CD14-positive monocyte (primary cell): Measurements from ENCODE around the gene SEZ6L. TPM values are rescaled to one million over a fixed set of nuclear protein-coding genes. Genes with fewer than 3 reads are reported as not detected.

ENCODE experiments used
- DNase-seq, 3 donors: peaks; one replicate each; pipeline ENCODE4 v3.0.0-alpha.2; 2011 to 2022
- H2AFZ ChIP-seq: 2 replicates; pipeline ENCODE4 v1.6.0; 2012; ENCODE audit warnings: mild to moderate bottlenecking, low read depth, low read length, inconsistent platforms; ENCODE audit not compliant: insufficient read depth, poor library complexity, severe bottlenecking
- H3K27ac ChIP-seq, 2 donors: 1 replicate in 1 of 2; 2 replicates in 1 of 2; pipeline ENCODE4 v1.5.1; 2012 to 2013; ENCODE audit warnings: low read length in 2 of 2, control low read depth in 1 of 2, inconsistent platforms in 1 of 2, low read depth in 1 of 2, mild to moderate bottlenecking in 1 of 2
- H3K27me3 ChIP-seq, 2 donors: one replicate each; pipeline versions ENCODE4 v1.6.0 to v1.6.1; 2011 to 2013; ENCODE audit warnings: low read length in 2 of 2; ENCODE audit not compliant: control insufficient read depth in 2 of 2, insufficient read depth in 2 of 2
- H3K36me3 ChIP-seq, 2 donors: replicated peaks in 1 of 2; 1 replicate in 1 of 2; 2 replicates in 1 of 2; pipeline versions ENCODE4 v1.5.1 to v1.6.1; 2012 to 2013; ENCODE audit warnings: low read length in 2 of 2, control low read depth in 1 of 2, inconsistent platforms in 1 of 2, mild to moderate bottlenecking in 1 of 2; ENCODE audit not compliant: insufficient read depth in 2 of 2, control insufficient read depth in 1 of 2
- H3K4me1 ChIP-seq, 2 donors: 1 replicate in 1 of 2; 2 replicates in 1 of 2; pipeline versions ENCODE4 v1.5.1 to v1.6.1; 2012 to 2013; ENCODE audit warnings: low read length in 2 of 2, control low read depth in 1 of 2, inconsistent platforms in 1 of 2, mild to moderate bottlenecking in 1 of 2, moderate library complexity in 1 of 2; ENCODE audit not compliant: insufficient read depth in 2 of 2, control insufficient read depth in 1 of 2
- H3K4me2 ChIP-seq: replicated peaks from 2 replicates; pipeline ENCODE3; 2012; ENCODE audit warnings: low read length, moderate library complexity, mild to moderate bottlenecking; ENCODE audit not compliant: poor library complexity, severe bottlenecking; ENCODE audit errors: extremely low read depth
- H3K4me3 ChIP-seq, 3 experiments: fragments of 200-600 bp in 1 of 3; sonication (generic) in 1 of 3; replicated peaks in 1 of 3; 1 replicate in 2 of 3; 2 replicates in 1 of 3; pipeline ENCODE4 v1.5.1; 2011 to 2013; ENCODE audit warnings: low read length in 3 of 3, mild to moderate bottlenecking in 3 of 3, control low read depth in 2 of 3, low read depth in 2 of 3, inconsistent platforms in 1 of 3, moderate library complexity in 1 of 3
- H3K79me2 ChIP-seq: 2 replicates; pipeline ENCODE4 v1.6.0; 2012; ENCODE audit warnings: mild to moderate bottlenecking, control low read depth, inconsistent platforms, low read length, moderate library complexity; ENCODE audit not compliant: insufficient read depth
- H3K9ac ChIP-seq: 2 replicates; pipeline ENCODE4 v1.6.0; 2017; ENCODE audit warnings: low read length, mild to moderate bottlenecking; ENCODE audit not compliant: insufficient read depth, poor library complexity, severe bottlenecking
- H3K9me3 ChIP-seq, 2 donors: replicated peaks in 1 of 2; 1 replicate in 1 of 2; 2 replicates in 1 of 2; pipeline versions ENCODE4 v1.5.1 to v1.6.1; 2012 to 2013; ENCODE audit warnings: low read length in 2 of 2, control low read depth in 1 of 2; ENCODE audit not compliant: control insufficient read depth in 1 of 2, insufficient read depth in 1 of 2
- H4K20me1 ChIP-seq: 2 replicates; pipeline ENCODE4 v1.6.0; 2012; ENCODE audit warnings: mild to moderate bottlenecking, low read length, control low read depth, moderate library complexity; ENCODE audit not compliant: insufficient read depth
- H3K27ac Mint-ChIP-seq, 7 donors: one replicate each; pipeline ENCODE4 v1.8.0; 2020; ENCODE audit warnings: mild to moderate bottlenecking in 7 of 7, mixed read lengths in 7 of 7, moderate library complexity in 6 of 7, inconsistent platforms in 2 of 7
- H3K27me3 Mint-ChIP-seq, 3 donors: one replicate each; pipeline ENCODE4 v1.8.0; 2021 to 2022; ENCODE audit warnings: low read depth in 3 of 3, mild to moderate bottlenecking in 3 of 3, mixed read lengths in 3 of 3, moderate library complexity in 3 of 3, inconsistent platforms in 1 of 3
- H3K36me3 Mint-ChIP-seq, 2 donors: one replicate each; pipeline ENCODE4 v1.8.0; 2020; ENCODE audit warnings: mixed read lengths in 2 of 2, inconsistent platforms in 1 of 2, mild to moderate bottlenecking in 1 of 2
- H3K4me1 Mint-ChIP-seq: one replicate; pipeline ENCODE4 v1.8.0; 2020; ENCODE audit warnings: mild to moderate bottlenecking, mixed read lengths
- H3K4me3 Mint-ChIP-seq, 2 donors: one replicate each; pipeline ENCODE4 v1.8.0; 2020; ENCODE audit warnings: mild to moderate bottlenecking in 2 of 2, mixed read lengths in 2 of 2, moderate library complexity in 1 of 2
- H3K9me3 Mint-ChIP-seq, 7 donors: one replicate each; pipeline ENCODE4 v1.8.0; 2020 to 2022; ENCODE audit warnings: mixed read lengths in 7 of 7, mild to moderate bottlenecking in 6 of 7, moderate library complexity in 6 of 7, inconsistent platforms in 2 of 7
- WGBS: methylation state at CpG from one replicate; pipeline ENCODE4 v1.1.5; 2013; ENCODE audit warnings: missing lambda C conversion rate; ENCODE audit not compliant: insufficient coverage; 5-methylcytosine and 5-hydroxymethylcytosine counted together
- intact Hi-C, 2 donors: fragments of 100-400 bp; cut with micrococcal nuclease; formaldehyde crosslinking; loops; one replicate each; pipeline versions ENCODE4 v1.15.0 to v1.15.1; 2023
- polyA plus RNA-seq, 3 donors: library from polyadenylated mRNA; depleted of rRNA in 1 of 3; unstranded in 2 of 3; stranded (reverse) in 1 of 3; fragments of 300-500 nt in 2 of 3; fragments of >200 nt in 1 of 3; fragmentation: Illumina TruSeq in 2 of 3; gene quantifications; 1 replicate in 2 of 3; 2 replicates in 1 of 3; pipeline ENCODE4 v1.2.3, GENCODE V29; 2012 to 2021
- TF ChIP-seq, protein P1 (sequence below): fragments of 200-600 bp; IDR thresholded peaks from one replicate; pipeline ENCODE4 v1.8.0; 2022; ENCODE audit warnings: antibody characterized with exemption, mild to moderate bottlenecking

The SEZ6L gene
- polyA plus RNA-seq, 3 donors = 0.43 to 2.8 (median 0.71) TPM

DNA sequence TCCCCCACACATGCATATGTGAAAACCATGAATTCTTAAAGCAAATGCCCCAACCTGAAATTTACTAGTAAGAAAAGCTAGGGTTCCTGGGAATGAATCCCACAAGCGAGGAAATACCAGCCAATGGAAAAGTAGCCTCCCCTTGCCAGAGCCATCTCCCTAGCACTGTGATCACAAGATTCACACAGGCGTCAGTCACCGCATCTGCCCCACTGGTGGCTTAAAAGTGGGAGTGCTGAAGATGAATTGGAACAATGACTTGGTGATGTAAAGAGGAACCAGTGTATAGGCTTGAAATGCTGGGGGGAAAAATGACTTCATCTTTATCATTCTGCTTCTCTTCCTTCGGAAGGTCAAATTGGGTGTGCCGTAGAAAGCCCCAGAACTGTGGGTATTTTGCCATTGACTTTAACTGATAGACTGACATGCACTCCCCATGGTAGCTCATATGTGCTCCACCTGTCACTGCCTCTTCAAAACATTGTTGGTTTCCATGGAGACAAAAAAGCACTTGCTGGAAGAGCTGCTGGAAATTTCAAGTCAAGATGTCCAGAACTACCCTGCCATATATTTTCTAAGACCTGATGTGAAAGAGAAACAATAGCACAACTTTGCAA, 240.6 kb downstream of the SEZ6L start:
- Histone ChIP-seq H3K79me2 (no peaks in the 10 kb centered on the region), H3K9ac (no peak overlapping the region), H3K4me3 (no peak overlapping the region), H3K9me3 (no peaks in the 10 kb centered on the region), H3K27me3 (peaks cover 4 to 5% of the 10 kb centered on the region in 2 donors), H3K4me1 (peaks cover 12 to 16% of the 10 kb centered on the region in 2 donors), H4K20me1 (no peaks in the 10 kb centered on the region), H3K36me3 (no peaks in the 10 kb centered on the region), H2AFZ (no peak overlapping the region), H3K4me2 (no peak overlapping the region), H3K27ac (no peak overlapping the region)
- Mint-ChIP-seq H3K4me3 (no peak overlapping the region), H3K4me1 (peaks cover 23% of the 10 kb centered on the region), H3K9me3 (peaks cover 0 to 2% (median 0%) of the 10 kb centered on the region in 7 donors), H3K36me3 (no peaks in the 10 kb centered on the region), H3K27me3 (peaks cover 0 to 11% (median 0%) of the 10 kb centered on the region in 3 donors), H3K27ac (peak overlapping the region in 2 of 7 donors; percentile 27 to 57)
- TF ChIP-seq, protein P1, sequence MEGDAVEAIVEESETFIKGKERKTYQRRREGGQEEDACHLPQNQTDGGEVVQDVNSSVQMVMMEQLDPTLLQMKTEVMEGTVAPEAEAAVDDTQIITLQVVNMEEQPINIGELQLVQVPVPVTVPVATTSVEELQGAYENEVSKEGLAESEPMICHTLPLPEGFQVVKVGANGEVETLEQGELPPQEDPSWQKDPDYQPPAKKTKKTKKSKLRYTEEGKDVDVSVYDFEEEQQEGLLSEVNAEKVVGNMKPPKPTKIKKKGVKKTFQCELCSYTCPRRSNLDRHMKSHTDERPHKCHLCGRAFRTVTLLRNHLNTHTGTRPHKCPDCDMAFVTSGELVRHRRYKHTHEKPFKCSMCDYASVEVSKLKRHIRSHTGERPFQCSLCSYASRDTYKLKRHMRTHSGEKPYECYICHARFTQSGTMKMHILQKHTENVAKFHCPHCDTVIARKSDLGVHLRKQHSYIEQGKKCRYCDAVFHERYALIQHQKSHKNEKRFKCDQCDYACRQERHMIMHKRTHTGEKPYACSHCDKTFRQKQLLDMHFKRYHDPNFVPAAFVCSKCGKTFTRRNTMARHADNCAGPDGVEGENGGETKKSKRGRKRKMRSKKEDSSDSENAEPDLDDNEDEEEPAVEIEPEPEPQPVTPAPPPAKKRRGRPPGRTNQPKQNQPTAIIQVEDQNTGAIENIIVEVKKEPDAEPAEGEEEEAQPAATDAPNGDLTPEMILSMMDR = no peak
- no CpG with 5 or more reads among the region's 5 CpGs for WGBS
- intact Hi-C loops = no loop called here
- peak in 2 of 3 donors; percentile 2 to 19 for DNase-seq

DNA sequence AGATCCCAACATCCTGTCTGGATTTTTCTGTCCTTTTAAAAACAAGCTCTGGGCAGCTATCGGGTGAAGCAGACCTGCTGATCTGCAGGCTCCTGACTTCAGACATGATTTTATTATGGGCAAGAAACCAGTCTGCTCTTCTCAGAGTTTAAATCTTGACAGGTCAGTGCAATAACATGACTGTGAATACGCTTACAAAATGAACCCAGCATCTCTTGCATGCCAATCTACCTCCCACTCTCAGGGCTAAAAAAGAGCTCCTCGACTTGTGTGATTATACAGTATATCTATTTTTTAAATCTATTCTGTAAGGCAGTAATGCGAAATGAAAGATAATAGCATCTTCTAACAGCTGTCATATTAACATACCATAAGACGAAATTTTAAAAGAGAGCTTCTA, 241.1 kb downstream of the SEZ6L start:
- H3K4me2 ChIP-seq = no peak overlapping the region
- peaks cover 0 to 11% (median 0%) of the 10 kb centered on the region in 3 donors for H3K27me3 Mint-ChIP-seq
- no peak for DNase-seq
- H3K79me2 ChIP-seq = no peaks in the 10 kb centered on the region
- no peaks in the 10 kb centered on the region for H3K36me3 Mint-ChIP-seq
- peaks cover 6 to 11% of the 10 kb centered on the region in 2 donors for H3K4me1 ChIP-seq
- no peak overlapping the region for H3K4me3 Mint-ChIP-seq
- TF ChIP-seq, protein P1 = no peak
- H3K9me3 Mint-ChIP-seq = peaks cover 0 to 2% (median 0%) of the 10 kb centered on the region in 7 donors
- H3K36me3 ChIP-seq = no peaks in the 10 kb centered on the region
- H3K27me3 ChIP-seq = peaks cover 4 to 5% of the 10 kb centered on the region in 2 donors
- H3K4me3 ChIP-seq = no peak overlapping the region
- no peak overlapping the region for H3K27ac ChIP-seq
- no peak overlapping the region for H2AFZ ChIP-seq
- WGBS = 100% methylated on average over 1 of the region's 5 CpGs
- H3K9ac ChIP-seq = no peak overlapping the region
- intact Hi-C loops = no loop called here
- H3K9me3 ChIP-seq = no peaks in the 10 kb centered on the region
- H3K4me1 Mint-ChIP-seq = peaks cover 18% of the 10 kb centered on the region
- H3K27ac Mint-ChIP-seq = no peak overlapping the region
- H4K20me1 ChIP-seq = no peaks in the 10 kb centered on the region
